K562 treated with DMSO at 1 percent for 48 hours (cell line): ENCODE results near the gene SH3TC1. TPM values are rescaled to one million over a fixed set of nuclear protein-coding genes. Genes with fewer than 3 reads are reported as not detected.

Source experiments
- total RNA-seq: library from RNA; unstranded; fragments of 300-600 nt; gene quantifications from 2 replicates; pipeline ENCODE4 v1.2.3, GENCODE V29; 2022; ENCODE audit warnings: low replicate concordance; ENCODE audit errors: extremely low read depth

The SH3TC1 gene
- not detected in 2 replicates for total RNA-seq

DNA sequence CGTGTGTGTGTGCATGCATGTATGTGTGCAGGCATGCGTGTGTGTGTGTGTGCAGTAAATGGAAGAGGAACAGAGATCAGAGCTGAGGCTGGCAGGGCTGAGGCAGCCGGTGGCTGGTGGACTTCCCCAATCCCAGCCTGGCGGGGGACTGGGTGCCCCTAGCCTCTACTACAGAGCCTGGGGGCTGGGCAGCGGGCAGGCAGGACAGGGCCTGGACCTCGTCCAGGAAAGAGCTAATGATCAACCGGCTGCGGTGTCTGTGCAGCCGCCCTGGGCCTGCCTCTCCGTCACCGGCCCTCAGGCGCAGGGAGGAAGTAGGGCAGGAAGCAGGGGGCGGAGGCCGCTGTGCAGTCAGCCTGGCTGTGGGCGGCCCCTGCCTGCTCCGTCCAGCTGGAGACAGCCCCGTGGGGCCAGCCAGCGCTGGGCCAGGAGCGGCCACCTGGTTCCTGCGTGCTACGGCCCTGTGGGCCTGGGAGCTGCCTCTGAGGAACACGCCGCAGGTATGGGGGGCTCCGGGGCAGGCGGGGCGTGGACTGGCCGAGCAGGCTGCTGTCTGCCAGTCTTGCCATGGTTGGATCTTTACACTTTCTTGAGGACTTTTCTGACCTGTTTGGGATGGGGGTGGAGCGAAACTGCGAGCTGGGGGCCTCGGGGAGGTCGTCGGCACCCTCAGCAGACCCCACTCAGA is at the start of gene SH3TC1:
Gene SH3TC1, plus strand, starts transcription at position 385 of the 688 bp plus-strand sequence. CDS start 5,905 bp downstream, outside the sequence.

DNA sequence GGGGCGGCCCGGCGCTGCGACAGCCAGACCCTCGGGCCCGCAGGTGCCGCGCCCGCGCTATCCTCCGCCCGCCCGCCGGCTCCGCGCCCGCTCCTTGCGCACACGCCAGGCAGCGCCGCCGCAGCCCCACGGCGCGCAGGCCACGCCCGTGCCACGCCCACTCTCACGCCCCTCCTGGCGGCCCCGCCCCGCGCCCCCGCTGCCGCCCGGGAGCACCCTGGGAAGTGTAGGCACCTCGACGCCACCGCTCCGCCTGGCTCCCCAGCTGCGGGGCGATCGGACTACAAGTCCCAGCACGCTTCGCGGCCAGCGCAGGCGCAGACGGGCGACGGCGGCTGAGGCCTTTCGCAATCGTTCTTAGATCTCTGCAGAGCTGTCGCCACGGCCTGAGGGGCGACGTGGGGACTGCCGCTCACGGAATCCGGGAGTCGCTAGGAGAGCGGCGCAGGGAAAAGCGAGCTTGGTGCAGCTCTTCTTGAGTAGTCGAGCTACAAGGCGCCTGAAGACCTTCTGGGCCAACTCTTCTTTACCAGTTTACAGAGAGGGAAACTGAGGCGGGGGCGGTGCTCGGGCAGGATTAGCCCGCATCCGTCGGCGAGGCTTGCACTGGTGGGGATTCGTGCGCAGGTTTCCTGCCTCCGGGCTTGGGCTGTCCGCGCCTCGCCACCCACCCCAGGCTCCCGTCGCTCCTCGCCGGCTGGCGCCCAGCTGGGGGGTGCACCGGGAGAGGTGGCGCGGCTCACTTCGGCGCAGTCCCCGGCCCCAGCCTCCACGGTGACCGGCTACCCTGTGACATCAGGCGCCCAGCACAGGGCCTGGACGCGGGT is 40.2 kb upstream of the SH3TC1 start, which contains the start of gene ABLIM2:
Gene ABLIM2, minus strand, starts transcription at position 104 of the 827 bp plus-strand sequence. CDS start 124 bp downstream, outside the sequence.

DNA sequence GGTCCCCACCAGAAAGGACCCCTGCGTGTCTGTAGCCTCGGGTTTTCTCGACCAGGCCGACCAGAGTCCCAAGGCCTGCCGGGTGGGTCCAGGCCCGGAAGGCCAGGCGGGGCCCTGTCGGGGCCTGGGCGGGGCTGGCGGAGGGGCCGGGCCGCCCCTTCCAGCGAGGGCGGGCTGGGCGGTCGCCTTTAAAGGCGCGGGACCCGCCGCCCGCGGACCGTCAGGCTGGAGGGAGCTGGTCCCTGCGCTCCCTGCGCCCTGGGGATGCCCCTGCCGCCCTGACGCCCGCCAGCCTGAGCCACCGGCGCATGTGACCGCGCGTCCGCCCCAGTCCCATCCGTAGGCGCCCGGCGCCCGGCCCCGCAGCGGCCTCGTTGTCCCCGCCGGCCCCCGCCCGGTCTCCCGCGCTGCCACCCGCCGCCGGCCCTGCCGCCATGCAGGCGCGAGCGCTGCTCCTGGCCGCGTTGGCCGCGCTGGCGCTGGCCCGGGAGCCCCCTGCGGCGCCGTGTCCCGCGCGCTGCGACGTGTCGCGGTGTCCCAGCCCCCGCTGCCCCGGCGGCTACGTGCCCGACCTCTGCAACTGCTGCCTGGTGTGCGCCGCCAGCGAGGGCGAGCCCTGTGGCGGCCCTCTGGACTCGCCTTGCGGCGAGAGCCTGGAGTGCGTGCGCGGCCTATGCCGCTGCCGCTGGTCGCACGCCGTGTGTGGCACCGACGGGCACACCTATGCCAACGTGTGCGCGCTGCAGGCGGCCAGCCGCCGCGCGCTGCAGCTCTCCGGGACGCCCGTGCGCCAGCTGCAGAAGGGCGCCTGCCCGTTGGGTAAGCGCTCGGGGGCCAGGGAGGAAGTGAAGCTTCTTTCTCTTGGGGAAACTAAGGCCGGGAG is 70.7 kb downstream of the SH3TC1 start, which contains the start of gene HTRA3:
Gene HTRA3, plus strand, starts transcription at position 220 of the 883 bp plus-strand sequence. Its CDS starts 215 bp downstream, at position 435.

Other genes starting within 250 kb of the SH3TC1 start
- not detected in 2 replicates for gene ABLIM2, start 40.5 kb upstream of the SH3TC1 start, total RNA-seq
- gene HTRA3, start 70.5 kb downstream of the SH3TC1 start, total RNA-seq: not detected in 2 replicates
- gene ACOX3, start 241.4 kb downstream of the SH3TC1 start, total RNA-seq: not detected in 2 replicates
- gene TRMT44, start 241.5 kb downstream of the SH3TC1 start, total RNA-seq: not detected in 2 replicates